BJ (cell line): ENCODE data around the gene PPM1B. TPM values are rescaled to one million over a fixed set of nuclear protein-coding genes. Genes with fewer than 3 reads are reported as not detected.

Source experiments
- CTCF ChIA-PET: fragments of 350-600 bp; formaldehyde crosslinking; extraction: SDS; loops from one replicate; lab custom pipeline; 2021; ENCODE audit warnings: antibody characterized with exemption, inconsistent platforms; lab: Yijun Ruan, JAX
- POLR2A ChIA-PET: fragments of 300-600 bp; sonication (Branson Sonifier 250); formaldehyde crosslinking; extraction: SDS; loops from one replicate; lab custom pipeline; 2021; ENCODE audit warnings: antibody characterized with exemption; lab: Charles Lee
- DNase-seq: peaks from one replicate; pipeline ENCODE4 v3.0.0-alpha.2; 2011; ENCODE audit warnings: low read depth
- H3K27me3 ChIP-seq: 2 replicates; pipeline ENCODE4 v1.6.0; 2011; ENCODE audit warnings: low read length; ENCODE audit not compliant: control insufficient read depth, insufficient read depth
- H3K36me3 ChIP-seq: 2 replicates; pipeline ENCODE4 v1.5.1; 2011; ENCODE audit warnings: low read length; ENCODE audit not compliant: control insufficient read depth, insufficient read depth
- H3K4me3 ChIP-seq: 2 replicates; pipeline ENCODE4 v1.5.1; 2011; ENCODE audit warnings: low read depth, mild to moderate bottlenecking, control low read depth, low read length
- CTCF ChIP-seq: IDR thresholded peaks from 2 replicates; pipeline ENCODE4 v1.5.1; 2011; ENCODE audit warnings: low read depth, mild to moderate bottlenecking, control low read depth, inconsistent platforms, low read length, moderate library complexity; ENCODE audit not compliant: insufficient read depth
- polyA minus RNA-seq: library from RNA; depleted of rRNA, polyadenylated mRNA; stranded (reverse); fragments of >200 nt; gene quantifications from 2 replicates; pipeline ENCODE4 v1.2.3, GENCODE V29; 2011; rRNA and poly(A)+ RNA removed
- polyA plus RNA-seq: library from polyadenylated mRNA; depleted of rRNA; stranded (reverse); fragments of >200 nt; gene quantifications from 2 replicates; pipeline ENCODE4 v1.2.3, GENCODE V29; 2011; rRNA removed

PPM1B gene
- polyA plus RNA-seq (8.2 and 25.7 TPM in 2 replicates), polyA minus RNA-seq (17.1 and 20.3 TPM in 2 replicates)

GRCh38 chr2:44168681-44169154 is at the start of gene PPM1B:
Gene PPM1B (plus strand): TSS chr2:44168875. CDS start chr2:44201200, 32,325 bp downstream.
- Histone ChIP-seq H3K27me3 (no peaks in the 10 kb centered on the region), H3K4me3 (peak within 1 kb of the TSS; percentile 88), H3K36me3 (no peaks in the 10 kb centered on the region)
- POLR2A ChIA-PET: interaction anchor here (1.3 kb wide), 1 partner anchor 25 kb away, joined by 5 read pairs; no protein-coding TSS in a partner anchor
- CTCF ChIA-PET: no interaction called here
- DNase-seq: no peak
- no peak for TF ChIP-seq CTCF

- no peak for DNase-seq
Observed at GRCh38 chr2:44119878-44120277, 48.8 kb upstream of the PPM1B start.

GRCh38 chr2:44120428-44120827 is 48.2 kb upstream of the PPM1B start:
- CTCF ChIA-PET: interaction anchor here (0.9 kb wide), 1 partner anchor 10 kb away, joined by 4 read pairs; no protein-coding TSS in a partner anchor
- POLR2A ChIA-PET: no interaction called here

More at GRCh38 chr2:44119878-44120277, 48.8 kb upstream of the PPM1B start:
- ChIA-PET CTCF (no interaction called here), POLR2A (no interaction called here)
- TF ChIP-seq CTCF: no peak
- no peaks in the 10 kb centered on the region for H3K27me3 ChIP-seq
- H3K36me3 ChIP-seq: no peaks in the 10 kb centered on the region
- H3K4me3 ChIP-seq: no peak overlapping the region

GRCh38 chr2:44121899-44122298 is 46.8 kb upstream of the PPM1B start:
- ChIA-PET POLR2A (no interaction called here), CTCF (no interaction called here)
- H3K4me3 ChIP-seq: no peak overlapping the region
- no peaks in the 10 kb centered on the region for H3K27me3 ChIP-seq
- DNase-seq: no peak
- no peaks in the 10 kb centered on the region for H3K36me3 ChIP-seq
- no peak for TF ChIP-seq CTCF

More at GRCh38 chr2:44120428-44120827, 48.2 kb upstream of the PPM1B start:
- Histone ChIP-seq H3K27me3 (no peaks in the 10 kb centered on the region), H3K4me3 (no peak overlapping the region), H3K36me3 (no peaks in the 10 kb centered on the region)
- TF ChIP-seq CTCF: no peak
- peak; percentile 77 for DNase-seq

- Histone ChIP-seq H3K36me3 (no peaks in the 10 kb centered on the region), H3K4me3 (no peak overlapping the region), H3K27me3 (no peaks in the 10 kb centered on the region)
- ChIA-PET CTCF (no interaction called here), POLR2A (no interaction called here)
- no peak for TF ChIP-seq CTCF
- DNase-seq: no peak
Observed at GRCh38 chr2:44124500-44124899, 44.2 kb upstream of the PPM1B start.
